Midbrain (tissue), 1 donor: ENCODE measurements around the gene NLGN1.

Source experiments
- DNase-seq: peaks from one replicate; lab custom pipeline; 2025; lab: John Stamatoyannopoulos, UW

Gene NLGN1

GRCh38 chr3:173770011-173770410 lies 372.5 kb downstream of the NLGN1 start:
- no peak for DNase-seq

GRCh38 chr3:173770796-173771573 lies 373.4 kb downstream of the NLGN1 start:
- no peak for DNase-seq

DNA sequence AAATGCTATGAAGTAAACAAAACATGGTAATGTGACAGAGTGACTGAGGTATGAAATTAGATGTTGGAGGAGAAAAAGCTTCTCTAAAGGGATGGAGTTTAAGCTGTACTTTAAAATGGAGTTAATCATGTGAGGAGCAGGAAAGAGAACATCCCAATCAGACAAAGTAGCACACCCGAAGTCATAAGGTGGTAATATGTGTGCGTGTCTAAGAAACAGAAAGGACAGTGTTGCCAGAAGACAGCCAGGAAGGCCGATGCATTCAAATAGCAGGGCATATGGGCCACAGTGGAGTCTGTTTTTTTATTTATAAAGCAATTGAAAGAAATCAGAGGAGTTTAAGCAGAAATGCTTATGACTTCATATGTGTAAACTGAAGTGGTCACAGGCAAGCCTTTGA lies 376.3 kb downstream of the NLGN1 start:
- no peak for DNase-seq

GRCh38 chr3:173774294-173774693 lies 376.8 kb downstream of the NLGN1 start:
- no peak for DNase-seq

DNA sequence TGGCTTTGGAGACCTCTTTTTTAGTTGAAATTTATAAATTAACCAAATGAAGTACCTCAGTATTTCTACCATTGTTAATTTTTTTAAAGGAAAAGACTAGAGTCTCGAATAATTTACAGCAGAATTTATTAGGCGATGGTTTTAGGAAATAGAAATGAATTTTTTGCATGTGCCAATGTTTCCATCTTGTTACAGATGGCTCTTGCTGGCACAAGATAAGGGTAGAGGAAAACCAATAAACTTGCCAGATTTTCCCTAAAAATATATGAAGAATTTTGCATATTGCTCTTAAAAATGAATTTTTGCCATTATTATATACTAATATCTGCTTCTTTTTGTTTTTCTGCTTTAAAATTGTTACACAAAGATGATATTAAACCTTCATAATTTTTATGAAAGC lies 380.7 kb downstream of the NLGN1 start:
- DNase-seq = no peak

DNA sequence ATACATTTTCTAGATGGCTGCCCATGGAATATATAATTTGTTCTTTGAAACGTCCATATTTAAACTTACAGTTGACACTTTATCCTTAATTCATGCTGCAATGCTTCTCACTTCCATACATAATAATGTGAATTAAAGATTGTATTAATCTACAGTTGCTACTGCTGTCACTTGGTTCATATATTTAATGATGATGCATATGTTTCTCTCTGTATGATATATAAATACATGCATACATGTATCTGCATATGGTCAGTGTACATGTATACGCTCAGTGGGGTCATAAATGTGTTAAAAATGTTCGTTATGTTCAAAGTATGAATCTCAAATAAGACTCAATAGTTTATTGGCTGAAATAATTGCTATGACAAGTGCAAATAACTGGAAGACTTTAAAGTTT lies 382.5 kb downstream of the NLGN1 start:
- no peak for DNase-seq

- peak; percentile 16 for DNase-seq
Observed at GRCh38 chr3:173785004-173785403, 387.5 kb downstream of the NLGN1 start.

- no peak for DNase-seq
Observed at GRCh38 chr3:173789530-173790162, 392.1 kb downstream of the NLGN1 start.

DNA sequence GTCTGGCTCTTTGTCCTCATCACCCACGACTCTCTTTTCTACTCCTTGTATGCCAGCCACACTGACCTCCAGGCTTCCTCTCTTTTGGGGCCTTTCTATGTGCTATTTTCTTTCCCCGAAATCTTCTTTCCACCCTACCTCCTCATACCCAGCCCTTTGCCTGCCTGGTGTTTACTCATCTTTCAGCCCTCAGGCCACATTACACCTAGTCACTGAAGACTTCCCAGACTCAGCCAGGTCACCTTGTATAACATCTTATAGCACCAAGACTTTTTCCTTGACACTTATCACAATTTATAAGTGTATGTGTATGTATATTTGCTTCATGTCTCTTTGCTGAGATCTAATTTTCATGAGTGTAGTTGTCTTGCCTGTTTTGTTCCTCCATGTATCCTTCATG lies 396.4 kb downstream of the NLGN1 start:
- DNase-seq = no peak

DNA sequence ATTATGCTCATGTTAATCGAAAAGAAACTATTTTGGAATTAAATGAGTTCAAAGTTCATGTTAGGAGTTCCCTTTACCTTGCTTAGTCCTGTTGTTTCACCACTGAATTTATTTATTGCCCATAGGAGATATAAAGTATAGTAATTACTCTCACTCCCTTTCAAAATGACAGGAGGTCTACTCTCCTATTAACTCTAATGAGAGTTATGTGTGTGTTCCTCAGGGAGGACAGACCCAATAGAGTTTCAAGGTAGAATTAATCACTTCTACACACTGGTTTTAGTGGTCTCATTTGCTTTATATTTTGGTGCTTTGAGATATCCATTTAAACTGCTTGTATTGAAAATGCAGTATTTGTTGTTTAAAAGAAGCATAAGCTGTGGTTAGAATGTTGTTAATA lies 398.9 kb downstream of the NLGN1 start:
- no peak for DNase-seq

- no peak for DNase-seq
Observed at GRCh38 chr3:173796890-173797289, 399.3 kb downstream of the NLGN1 start.

DNA sequence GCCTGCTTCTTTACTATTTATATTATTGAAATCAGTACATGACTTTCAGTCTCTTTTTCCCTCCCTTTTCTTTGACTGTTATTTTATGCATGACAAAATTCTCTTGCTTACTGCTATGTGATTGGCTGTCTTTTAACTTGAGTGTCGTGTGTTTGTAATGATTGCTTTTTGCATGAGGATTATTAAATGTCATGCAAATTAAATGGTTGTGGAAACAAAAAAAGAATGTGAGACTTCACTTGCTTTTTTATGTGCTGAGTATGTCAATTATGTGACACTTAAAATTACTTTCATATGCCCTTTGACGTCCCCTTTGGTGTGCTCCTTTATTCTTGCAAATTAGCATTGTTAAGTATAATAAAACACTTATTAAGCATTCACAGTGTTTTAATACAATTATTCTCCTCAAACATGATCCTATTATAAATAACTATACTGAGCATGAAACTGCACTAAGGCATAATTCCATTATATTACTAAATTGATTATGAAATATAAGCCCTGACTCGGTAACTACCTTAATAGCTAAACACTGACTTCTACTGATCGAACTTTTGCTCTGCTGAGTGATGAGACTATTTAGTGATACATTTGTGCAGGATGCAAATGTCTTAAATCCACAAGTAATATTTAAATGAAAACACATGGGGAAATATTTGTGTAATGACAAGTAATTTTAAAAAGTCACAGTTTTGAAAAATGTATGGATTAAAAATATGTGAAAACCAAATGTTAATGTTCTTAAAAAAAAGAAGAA lies 401.7 kb downstream of the NLGN1 start:
- DNase-seq = no peak

- no peak for DNase-seq
Observed at GRCh38 chr3:173800154-173800553, 402.6 kb downstream of the NLGN1 start.

DNA sequence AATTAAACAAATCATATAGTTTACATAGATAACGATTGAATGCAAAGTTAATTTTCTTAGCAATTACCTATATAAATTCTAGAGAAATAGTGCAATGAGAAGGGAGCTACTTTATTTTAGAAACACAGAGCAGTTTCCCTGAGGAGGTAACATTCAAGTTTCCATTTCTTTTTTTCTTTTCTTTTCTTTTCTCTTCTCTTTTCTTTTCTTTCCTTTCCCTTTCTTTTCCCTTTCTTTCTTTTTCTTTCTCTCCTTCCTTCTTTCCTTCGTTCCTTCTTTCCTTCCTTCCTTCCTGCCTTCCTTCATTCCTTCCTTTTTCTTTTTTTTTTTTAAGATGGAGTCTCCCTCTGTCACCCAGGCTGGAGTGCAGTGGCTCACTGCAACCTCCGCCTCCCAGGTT lies 417.3 kb downstream of the NLGN1 start:
- DNase-seq = no peak

DNA sequence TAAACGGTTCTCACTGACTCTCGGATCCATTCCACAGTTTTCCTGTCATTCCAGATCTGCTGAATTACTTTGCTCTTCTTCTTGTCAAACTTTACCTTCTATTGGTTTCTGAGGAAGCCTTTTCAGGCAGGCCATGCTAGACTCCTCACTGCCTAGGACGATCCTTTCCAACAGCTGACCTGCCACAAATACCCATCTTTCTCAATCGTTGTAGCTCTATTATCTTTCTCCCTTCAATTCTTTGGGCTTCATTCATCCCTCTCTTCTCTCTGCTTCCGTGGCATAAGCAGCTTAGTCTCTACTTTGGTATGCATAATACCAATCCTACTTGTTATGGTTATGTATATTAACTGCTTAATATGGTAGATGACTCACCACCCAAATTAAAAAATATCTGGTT lies 421.8 kb downstream of the NLGN1 start:
- DNase-seq = no peak

DNA sequence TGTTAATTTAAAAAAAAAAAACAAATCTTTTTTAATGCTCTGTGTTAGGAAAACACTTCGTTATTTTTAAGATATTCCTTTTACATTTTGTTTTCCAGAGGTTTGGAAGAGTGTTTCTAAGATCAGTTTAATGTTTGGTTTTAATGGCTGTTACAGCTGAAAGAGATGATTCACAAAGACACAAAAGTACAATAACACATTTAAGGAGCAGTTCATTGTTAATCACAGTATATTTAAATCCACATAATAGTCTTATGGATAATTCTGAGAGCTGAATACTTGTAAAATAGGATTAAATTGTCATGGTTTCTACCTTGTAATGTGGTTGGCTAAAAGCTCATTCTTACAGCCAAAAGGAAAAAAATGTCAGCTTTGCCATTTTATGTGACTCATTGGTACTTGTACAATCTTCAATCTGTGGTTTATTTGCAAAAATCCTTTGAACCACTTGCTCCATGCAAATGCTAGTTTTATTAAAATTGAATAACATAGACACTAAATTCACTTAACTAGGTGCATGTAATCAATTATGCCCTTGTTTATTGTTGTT lies 426.4 kb downstream of the NLGN1 start:
- no peak for DNase-seq

- no peak for DNase-seq
Observed at GRCh38 chr3:173825730-173826129, 428.2 kb downstream of the NLGN1 start.

DNA sequence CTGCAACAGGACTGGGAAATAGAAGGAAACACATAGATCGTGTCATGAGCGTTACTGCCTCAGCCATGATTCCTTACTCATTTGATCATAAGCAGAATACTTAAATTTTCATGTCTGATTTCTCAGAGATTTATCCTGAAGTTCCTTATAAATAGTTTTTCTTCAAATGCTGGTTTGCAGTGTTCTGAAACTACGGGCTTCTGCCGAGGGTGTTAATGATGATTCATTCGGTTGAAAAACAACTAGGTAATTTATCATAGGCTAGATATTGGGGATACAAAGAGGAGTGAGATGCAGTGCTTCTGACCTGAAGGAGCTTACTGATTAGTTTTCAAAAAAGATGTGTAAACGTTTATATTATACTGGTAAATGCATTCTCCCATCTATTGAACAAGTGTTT lies 428.9 kb downstream of the NLGN1 start:
- no peak for DNase-seq

DNA sequence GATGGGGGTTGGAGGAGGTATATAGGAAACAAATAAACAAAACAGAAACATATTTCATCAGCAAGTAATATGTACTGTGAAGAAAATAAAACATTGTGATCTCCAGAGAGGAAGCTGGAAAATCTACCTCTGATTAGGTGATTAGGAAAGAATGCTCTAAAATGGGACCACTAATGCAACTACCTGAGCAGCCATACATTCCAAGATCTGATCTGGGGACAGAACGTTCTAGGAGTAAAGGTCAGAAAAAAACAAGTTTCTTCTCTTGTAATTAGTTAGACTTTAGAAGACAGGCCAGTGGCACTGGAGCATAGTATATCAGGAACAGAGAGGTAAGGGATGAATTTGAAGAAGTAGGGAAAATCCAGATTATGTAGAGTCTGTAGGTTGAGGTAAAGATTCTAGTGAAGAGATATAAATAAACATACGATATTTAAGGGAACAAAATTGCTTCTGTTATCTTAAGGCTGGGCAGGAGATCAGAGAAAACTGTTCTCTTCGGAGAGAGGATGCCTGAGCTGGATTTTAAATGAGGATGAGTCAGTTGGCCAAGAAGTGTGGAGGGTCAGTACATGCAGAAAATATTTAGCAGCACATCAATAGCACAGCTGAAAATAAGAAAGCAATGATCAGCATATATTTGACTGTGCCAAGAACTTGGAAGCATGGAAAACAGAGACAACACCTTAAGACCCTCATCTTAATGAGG lies 429.5 kb downstream of the NLGN1 start:
- no peak for DNase-seq

- no peak for DNase-seq
Observed at GRCh38 chr3:173838644-173839043, 441.1 kb downstream of the NLGN1 start.

- no peak for DNase-seq
Observed at GRCh38 chr3:173839859-173840258, 442.3 kb downstream of the NLGN1 start.

DNA sequence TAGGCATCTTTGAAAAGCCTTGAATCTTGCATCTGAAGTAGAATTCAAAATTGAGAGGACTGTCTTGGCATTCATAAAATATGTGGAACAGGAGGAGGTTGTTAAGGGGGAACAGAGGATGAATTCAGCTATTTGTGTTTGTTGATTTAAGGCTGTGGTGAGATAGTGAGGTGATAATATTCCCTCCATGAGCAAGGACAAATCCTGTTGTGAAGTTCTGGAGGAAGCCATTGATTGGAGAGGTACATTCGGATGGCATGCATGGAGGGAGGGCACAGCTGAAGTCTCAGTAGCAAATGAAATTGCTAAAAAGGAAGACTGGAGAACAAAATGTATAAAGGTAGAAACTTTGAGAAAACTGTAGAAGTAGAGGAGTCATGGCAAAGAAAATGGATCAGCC lies 443.8 kb downstream of the NLGN1 start:
- no peak for DNase-seq
